ENCODE data around the gene WBP2.

GRCh38 chr17:75821552-75821951 lies 33.6 kb downstream of the WBP2 start:
- TF ChIP-seq CTCF (IDR thresholded peaks at IDR 0.05) (no peak), POLR2A (IDR thresholded peaks at IDR 0.05) (no peak)

Measured in thyroid gland (tissue), 4 donors.